SH-SY5Y (cell line): ENCODE results near the gene OR4A16.

Experiments
- GATA2 ChIP-seq: IDR thresholded peaks from 2 replicates; pipeline ENCODE4 v1.6.1; 2011; ENCODE audit warnings: mild to moderate bottlenecking, low read depth, low read length
- GATA3 ChIP-seq: IDR thresholded peaks from 2 replicates; pipeline ENCODE4 v1.6.1; 2011; ENCODE audit warnings: low read depth, mild to moderate bottlenecking, low read length, moderate library complexity

OR4A16 gene

GRCh38 chr11:55342901-55343300 lies at the start of gene OR4A16:
OR4A16 (plus strand) TSS chr11:55343201; CDS start chr11:55343201, 0 bp downstream.
- TF ChIP-seq GATA3 (no peak), GATA2 (no peak)

- no peak for TF ChIP-seq GATA2
- TF ChIP-seq GATA3, result no peak
Measured at GRCh38 chr11:55324500-55324899, 18.5 kb upstream of the OR4A16 start.

- TF ChIP-seq GATA2 (no peak), GATA3 (no peak)
Measured at GRCh38 chr11:55345306-55345705, 2.3 kb downstream of the OR4A16 start.

DNA sequence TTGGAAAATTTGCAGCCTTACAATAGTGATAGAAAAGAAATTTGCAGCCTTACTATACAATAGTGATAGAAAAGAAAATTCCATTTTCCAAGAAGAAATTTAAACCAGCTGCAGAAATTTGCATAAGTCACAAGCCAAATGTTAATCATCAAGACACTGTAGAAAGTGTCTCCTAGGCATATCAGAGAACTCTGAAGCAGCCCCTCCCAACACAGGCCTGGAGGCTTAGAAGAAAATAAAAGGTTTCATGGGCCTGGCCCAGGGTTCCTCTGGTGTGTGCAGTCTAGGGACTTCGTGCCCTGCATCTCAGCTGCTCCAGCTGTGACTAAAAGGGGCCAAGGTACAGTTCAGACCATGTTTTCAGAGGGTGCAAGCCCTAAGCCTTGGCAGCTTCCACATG lies 6.0 kb downstream of the OR4A16 start:
- no peak for TF ChIP-seq GATA3
- no peak for TF ChIP-seq GATA2

- TF ChIP-seq GATA2, result no peak
- no peak for TF ChIP-seq GATA3
Measured at GRCh38 chr11:55357560-55358184, 14.7 kb downstream of the OR4A16 start.

DNA sequence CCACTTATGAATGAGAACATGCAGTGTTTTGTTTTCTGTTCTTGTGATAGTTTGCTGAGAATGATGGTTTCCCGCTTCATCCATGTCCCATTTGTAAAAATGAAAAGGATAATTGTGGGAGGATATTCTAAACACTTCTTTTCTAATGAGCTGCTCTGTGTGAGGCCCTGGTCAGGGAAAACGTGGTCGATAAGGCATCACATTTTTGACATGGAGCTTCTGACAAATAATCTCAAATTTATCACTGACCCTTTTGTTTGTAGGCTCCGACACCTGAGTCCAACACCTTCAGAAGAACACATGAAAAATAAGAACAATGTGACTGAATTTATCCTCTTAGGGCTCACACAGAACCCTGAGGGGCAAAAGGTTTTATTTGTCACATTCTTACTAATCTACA lies 24.7 kb downstream of the OR4A16 start, which contains the start of gene OR4A15:
OR4A15 (plus strand) TSS at position 301 of the 400 bp plus-strand sequence; CDS start at position 301, 0 bp downstream.
- TF ChIP-seq GATA2 (no peak), GATA3 (no peak)
